ENCODE measurements around the gene DBNL.
A peak's percentile ranks its signal among the peaks of the same experiment; 100 is the strongest.

The DBNL gene

DNA sequence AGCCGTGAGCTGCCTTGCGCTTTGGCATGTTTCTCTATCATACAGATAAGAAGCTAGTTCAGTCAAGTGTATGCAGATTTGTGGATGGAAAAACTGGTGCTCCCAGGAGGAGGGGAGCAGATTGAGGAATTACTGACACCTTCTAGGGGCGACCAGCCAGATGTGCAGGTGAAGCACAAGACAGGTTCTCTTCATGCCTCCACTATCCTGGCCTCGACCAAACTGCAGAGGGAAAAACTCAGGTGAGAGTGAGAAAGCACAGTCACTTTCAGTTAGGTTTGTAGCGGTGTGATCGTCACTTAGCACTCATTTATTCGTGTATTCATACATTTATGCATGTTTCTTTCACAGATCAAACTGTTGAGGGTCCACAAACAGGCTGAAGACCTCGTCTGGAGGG is 600 bp upstream of the DBNL start:
- TF ChIP-seq, protein P1, sequence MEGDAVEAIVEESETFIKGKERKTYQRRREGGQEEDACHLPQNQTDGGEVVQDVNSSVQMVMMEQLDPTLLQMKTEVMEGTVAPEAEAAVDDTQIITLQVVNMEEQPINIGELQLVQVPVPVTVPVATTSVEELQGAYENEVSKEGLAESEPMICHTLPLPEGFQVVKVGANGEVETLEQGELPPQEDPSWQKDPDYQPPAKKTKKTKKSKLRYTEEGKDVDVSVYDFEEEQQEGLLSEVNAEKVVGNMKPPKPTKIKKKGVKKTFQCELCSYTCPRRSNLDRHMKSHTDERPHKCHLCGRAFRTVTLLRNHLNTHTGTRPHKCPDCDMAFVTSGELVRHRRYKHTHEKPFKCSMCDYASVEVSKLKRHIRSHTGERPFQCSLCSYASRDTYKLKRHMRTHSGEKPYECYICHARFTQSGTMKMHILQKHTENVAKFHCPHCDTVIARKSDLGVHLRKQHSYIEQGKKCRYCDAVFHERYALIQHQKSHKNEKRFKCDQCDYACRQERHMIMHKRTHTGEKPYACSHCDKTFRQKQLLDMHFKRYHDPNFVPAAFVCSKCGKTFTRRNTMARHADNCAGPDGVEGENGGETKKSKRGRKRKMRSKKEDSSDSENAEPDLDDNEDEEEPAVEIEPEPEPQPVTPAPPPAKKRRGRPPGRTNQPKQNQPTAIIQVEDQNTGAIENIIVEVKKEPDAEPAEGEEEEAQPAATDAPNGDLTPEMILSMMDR (IDR thresholded peaks at IDR 0.05), result no peak
- H3K27me3 Mint-ChIP-seq (ENCODE audit: low read depth, poor library complexity), result peaks cover 31% of the 10 kb centered on the region
- no peak overlapping the region for H3K27ac Mint-ChIP-seq
- peaks cover 37% of the 10 kb centered on the region for H3K4me1 Mint-ChIP-seq
- peaks cover 4% of the 10 kb centered on the region for H3K9me3 Mint-ChIP-seq
- DNase-seq, result no peak
- H3K4me3 Mint-ChIP-seq, result peak overlapping the region; percentile 88
- H3K36me3 Mint-ChIP-seq (ENCODE audit: low read depth), result peaks cover 14% of the 10 kb centered on the region

DNA sequence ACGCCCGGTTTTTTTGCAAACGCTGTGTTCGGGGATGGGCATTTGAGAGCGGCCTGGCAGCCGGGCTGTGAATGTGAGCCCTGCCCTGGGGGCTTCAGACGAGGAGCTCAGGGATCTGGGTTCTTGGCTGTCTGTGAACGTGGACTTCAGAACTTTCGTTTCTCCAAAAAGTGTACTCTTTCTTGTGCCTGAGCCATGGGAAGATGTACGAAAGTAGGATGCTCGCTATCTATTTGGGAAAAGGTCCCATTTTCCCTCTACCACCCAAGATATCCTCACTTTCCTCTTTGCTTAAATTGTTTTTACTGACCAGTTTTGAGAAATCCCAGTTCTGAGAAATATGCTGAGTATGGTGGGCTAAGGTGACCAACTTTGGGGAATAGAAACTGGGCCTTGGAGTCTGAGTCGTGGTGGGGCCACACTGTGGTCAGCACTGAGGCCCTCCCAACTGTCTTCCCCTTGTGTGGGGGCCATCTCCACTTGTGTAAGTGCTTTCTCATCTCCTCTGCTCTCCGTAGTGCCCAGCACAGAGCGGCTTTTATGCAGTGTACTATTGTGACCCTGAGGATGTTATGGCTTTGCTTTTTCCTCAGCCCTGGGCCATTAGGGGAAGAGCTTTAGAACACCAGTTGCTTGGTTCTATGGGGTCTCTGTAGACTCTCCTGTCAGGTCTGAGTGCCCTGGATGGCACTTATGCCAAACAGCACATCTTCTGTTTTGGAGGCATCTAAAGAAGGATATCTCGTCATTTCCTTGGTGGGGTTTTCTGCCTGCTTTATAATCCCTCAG is 918 bp downstream of the DBNL start:
- Mint-ChIP-seq H3K36me3 (ENCODE audit: low read depth) (peaks cover 22% of the 10 kb centered on the region), H3K4me1 (peaks cover 41% of the 10 kb centered on the region), H3K9me3 (peaks cover 4% of the 10 kb centered on the region), H3K27ac (no peak overlapping the region), H3K27me3 (ENCODE audit: low read depth, poor library complexity) (peaks cover 27% of the 10 kb centered on the region), H3K4me3 (peak overlapping the region; percentile 88)
- no peak for DNase-seq
- TF ChIP-seq, protein P1 (IDR thresholded peaks at IDR 0.05), result no peak

DNA sequence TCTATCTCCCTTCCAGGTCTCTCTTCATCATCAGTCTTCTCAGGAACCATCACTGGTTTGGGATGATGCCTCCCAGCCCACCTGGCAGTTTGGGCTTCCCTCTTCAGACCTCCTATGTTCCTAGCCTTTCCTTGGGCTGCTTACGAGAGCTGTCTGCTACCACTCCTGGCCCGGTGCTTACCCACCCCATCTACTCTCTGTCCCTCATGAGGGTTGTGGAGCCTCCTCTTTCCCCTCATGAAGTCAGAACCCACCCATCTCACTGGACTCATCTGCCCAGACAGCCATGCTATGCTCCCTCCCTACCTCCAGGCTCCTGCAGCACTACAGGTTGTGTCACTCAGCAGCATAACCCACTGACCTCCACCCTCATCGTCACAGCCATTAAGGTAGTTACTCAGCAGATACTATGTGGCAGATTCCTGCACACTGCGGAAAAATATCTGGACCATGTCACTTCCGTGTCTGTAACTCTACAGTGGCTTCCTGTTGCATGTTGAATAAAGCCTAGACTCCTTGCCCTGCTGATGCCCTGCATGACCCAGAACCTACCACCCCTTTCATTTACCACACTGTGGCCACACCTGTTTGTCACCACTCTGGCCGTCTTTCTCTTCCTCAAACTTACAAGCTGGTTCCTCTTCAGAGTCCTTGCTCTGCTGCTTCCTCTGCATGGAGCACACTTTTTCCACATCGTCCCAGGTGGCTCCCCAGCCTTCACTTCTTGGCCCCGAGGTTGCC is 2.0 kb downstream of the DBNL start:
- Mint-ChIP-seq H3K9me3 (peaks cover 4% of the 10 kb centered on the region), H3K4me1 (peaks cover 49% of the 10 kb centered on the region), H3K36me3 (ENCODE audit: low read depth) (peaks cover 24% of the 10 kb centered on the region), H3K27ac (no peak overlapping the region), H3K4me3 (peak overlapping the region; percentile 88), H3K27me3 (ENCODE audit: low read depth, poor library complexity) (peaks cover 17% of the 10 kb centered on the region)
- no peak for DNase-seq
- TF ChIP-seq, protein P1 (IDR thresholded peaks at IDR 0.05), result no peak

DNA sequence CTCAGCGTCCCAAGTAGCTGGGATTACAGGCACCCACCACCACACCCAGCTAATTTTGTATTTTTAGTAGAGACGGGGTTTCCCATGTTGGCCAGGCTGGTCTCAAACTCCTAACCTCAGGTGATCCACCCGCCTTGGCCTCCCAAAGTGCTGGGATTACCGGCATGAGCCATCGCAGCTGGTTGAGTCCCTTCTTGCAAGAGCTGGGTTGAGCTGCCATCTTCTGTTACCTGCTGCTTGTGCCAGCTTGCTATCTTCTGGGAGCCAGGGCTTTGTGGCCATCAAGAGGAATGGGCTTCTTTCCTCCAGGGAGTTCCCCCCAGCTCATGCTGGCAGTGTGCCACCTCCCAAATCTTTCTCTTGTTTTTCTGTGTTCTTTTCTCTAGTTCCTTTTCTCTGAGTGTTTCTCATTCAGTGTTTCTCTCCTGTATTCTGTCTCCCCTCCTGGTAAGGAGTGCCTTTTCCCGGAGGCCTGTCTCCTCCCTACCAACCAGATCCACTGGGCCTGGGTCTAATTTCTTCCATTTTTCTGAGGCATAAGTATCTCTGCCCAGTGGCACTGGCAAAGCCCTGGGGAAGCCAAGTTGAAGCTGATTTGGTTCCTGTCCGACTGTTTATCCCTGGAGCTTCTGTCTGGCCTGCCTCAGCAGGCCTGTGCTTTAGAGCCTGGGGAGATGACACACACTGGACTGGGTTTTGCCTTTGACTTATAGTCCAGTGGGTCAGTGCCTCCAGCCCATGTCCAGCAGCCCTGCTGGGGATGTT is 3.7 kb downstream of the DBNL start:
- TF ChIP-seq, protein P1 (IDR thresholded peaks at IDR 0.05), result no peak
- Mint-ChIP-seq H3K9me3 (no peaks in the 10 kb centered on the region), H3K36me3 (ENCODE audit: low read depth) (peaks cover 35% of the 10 kb centered on the region), H3K4me3 (no peak overlapping the region), H3K27me3 (ENCODE audit: low read depth, poor library complexity) (peaks cover 7% of the 10 kb centered on the region), H3K27ac (peak overlapping the region; percentile 97), H3K4me1 (peaks cover 49% of the 10 kb centered on the region)
- no peak for DNase-seq

DNA sequence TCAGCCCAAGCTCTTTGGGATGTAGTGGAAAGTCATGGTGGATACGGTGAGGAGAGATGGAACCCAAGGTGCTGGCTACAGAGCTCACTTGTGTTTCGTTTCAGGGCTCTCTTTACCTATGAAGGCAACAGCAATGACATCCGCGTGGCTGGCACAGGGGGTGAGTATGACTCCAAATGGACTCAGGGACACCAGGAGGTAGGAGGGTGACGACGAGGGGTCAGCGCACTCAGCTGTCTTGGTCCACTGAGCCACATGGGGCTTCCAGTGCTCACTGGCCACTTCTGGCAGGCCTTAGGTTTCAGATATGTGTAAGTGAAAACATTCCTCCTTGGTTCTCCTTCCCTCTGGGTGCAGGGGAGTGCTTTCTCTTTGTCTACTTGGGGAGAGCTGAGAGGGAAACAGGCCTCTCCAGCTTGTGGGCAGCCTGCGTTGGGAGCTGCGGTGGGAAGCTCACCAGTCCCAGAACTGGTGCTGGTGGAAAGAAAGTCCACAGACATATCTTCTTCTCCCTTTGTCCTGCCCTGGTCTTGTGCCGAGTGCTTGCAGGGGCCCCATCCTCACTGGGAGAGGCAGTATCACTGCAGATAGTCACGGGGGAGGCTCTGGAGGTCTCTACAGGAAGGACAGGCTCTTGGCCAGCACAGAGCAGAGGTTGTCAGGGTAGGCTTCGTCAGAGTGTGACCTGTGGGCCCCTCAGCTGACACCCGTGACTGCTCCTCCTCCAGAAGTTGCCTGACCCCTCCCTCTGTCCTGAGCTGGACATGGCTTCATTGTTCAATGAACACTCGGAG is 5.8 kb downstream of the DBNL start:
- Mint-ChIP-seq H3K9me3 (no peaks in the 10 kb centered on the region), H3K27me3 (ENCODE audit: low read depth, poor library complexity) (peaks cover 7% of the 10 kb centered on the region), H3K4me1 (peaks cover 40% of the 10 kb centered on the region), H3K36me3 (ENCODE audit: low read depth) (peaks cover 53% of the 10 kb centered on the region), H3K4me3 (no peak overlapping the region), H3K27ac (peak overlapping the region; percentile 94)
- no peak for DNase-seq
- TF ChIP-seq, protein P1 (IDR thresholded peaks at IDR 0.05), result no peak

Measured in nephron progenitor cell (in vitro differentiated cells).